ENCODE results near the gene PRKAG2.
A peak's percentile ranks its signal among the peaks of the same experiment; 100 is the strongest.

The PRKAG2 gene

GRCh38 chr7:151756076-151756731 lies 120.7 kb downstream of the PRKAG2 start:
- Histone ChIP-seq H2AFZ (ENCODE audit: low read length) (peak overlapping the region; percentile 48; the same call in 1 of the 2 replicates), H3K79me2 (ENCODE audit: insufficient read depth, low read length) (no peaks in the 10 kb centered on the region), H3K4me3 (ENCODE audit: low read length, poor library complexity, severe bottlenecking) (peak overlapping the region; percentile 22), H3K9me2 (replicated peaks; ENCODE audit: low read depth, low read length) (no peaks in the 10 kb centered on the region), H3K9ac (ENCODE audit: low read depth, low read length, poor library complexity, severe bottlenecking) (no peak overlapping the region), H3K27me3 (ENCODE audit: insufficient read depth, low read length, poor library complexity, severe bottlenecking) (no peaks in the 10 kb centered on the region), H4K20me1 (ENCODE audit: insufficient read depth, low read length, poor library complexity, severe bottlenecking) (no peaks in the 10 kb centered on the region), H3K4me1 (ENCODE audit: insufficient read depth, low read length, poor library complexity, severe bottlenecking) (peaks cover 19% of the 10 kb centered on the region), H3K4me2 (ENCODE audit: low read depth, low read length, poor library complexity, severe bottlenecking) (peak overlapping the region; percentile 41), H3K9me3 (ENCODE audit: insufficient read depth, low read depth, low read length) (no peaks in the 10 kb centered on the region), H3K36me3 (ENCODE audit: insufficient read depth, low read length) (no peaks in the 10 kb centered on the region), H3F3A (ENCODE audit: low read depth) (no peaks in the 10 kb centered on the region)
- TF ChIP-seq EZH2phosphoT487 (IDR thresholded peaks at IDR 0.05; ENCODE audit: borderline replicate concordance) (no peak), CTCF (conservative IDR thresholded peaks at IDR 0.05; ENCODE audit: low read length) (no peak)

- H3K9ac ChIP-seq (ENCODE audit: low read depth, low read length, poor library complexity, severe bottlenecking), result no peak overlapping the region
- H3K4me1 ChIP-seq (ENCODE audit: insufficient read depth, low read length, poor library complexity, severe bottlenecking), result peaks cover 19% of the 10 kb centered on the region
- no peaks in the 10 kb centered on the region for H4K20me1 ChIP-seq (ENCODE audit: insufficient read depth, low read length, poor library complexity, severe bottlenecking)
- no peaks in the 10 kb centered on the region for H3K79me2 ChIP-seq (ENCODE audit: insufficient read depth, low read length)
- no peak for TF ChIP-seq CTCF (conservative IDR thresholded peaks at IDR 0.05; ENCODE audit: low read length)
- TF ChIP-seq EZH2phosphoT487 (IDR thresholded peaks at IDR 0.05; ENCODE audit: borderline replicate concordance), result no peak
- no peak overlapping the region for H3K4me3 ChIP-seq (ENCODE audit: low read length, poor library complexity, severe bottlenecking)
- H3K9me3 ChIP-seq (ENCODE audit: insufficient read depth, low read depth, low read length), result no peaks in the 10 kb centered on the region
- H3F3A ChIP-seq (ENCODE audit: low read depth), result no peaks in the 10 kb centered on the region
- no peak overlapping the region; the same call in 1 of the 2 replicates for H2AFZ ChIP-seq (ENCODE audit: low read length)
- no peaks in the 10 kb centered on the region for H3K9me2 ChIP-seq (replicated peaks; ENCODE audit: low read depth, low read length)
- peak overlapping the region; percentile 41 for H3K4me2 ChIP-seq (ENCODE audit: low read depth, low read length, poor library complexity, severe bottlenecking)
- no peaks in the 10 kb centered on the region for H3K36me3 ChIP-seq (ENCODE audit: insufficient read depth, low read length)
- H3K27me3 ChIP-seq (ENCODE audit: insufficient read depth, low read length, poor library complexity, severe bottlenecking), result no peaks in the 10 kb centered on the region
Measured at GRCh38 chr7:151755131-151755801, 121.6 kb downstream of the PRKAG2 start.

- no peaks in the 10 kb centered on the region for H3K79me2 ChIP-seq (ENCODE audit: insufficient read depth, low read length)
- H3K4me2 ChIP-seq (ENCODE audit: low read depth, low read length, poor library complexity, severe bottlenecking), result no peak overlapping the region
- H3K9ac ChIP-seq (ENCODE audit: low read depth, low read length, poor library complexity, severe bottlenecking), result no peak overlapping the region
- no peaks in the 10 kb centered on the region for H3K9me3 ChIP-seq (ENCODE audit: insufficient read depth, low read depth, low read length)
- no peaks in the 10 kb centered on the region for H3K9me2 ChIP-seq (replicated peaks; ENCODE audit: low read depth, low read length)
- no peaks in the 10 kb centered on the region for H4K20me1 ChIP-seq (ENCODE audit: insufficient read depth, low read length, poor library complexity, severe bottlenecking)
- H3K27me3 ChIP-seq (ENCODE audit: insufficient read depth, low read length, poor library complexity, severe bottlenecking), result no peaks in the 10 kb centered on the region
- no peaks in the 10 kb centered on the region for H3F3A ChIP-seq (ENCODE audit: low read depth)
- TF ChIP-seq EZH2phosphoT487 (IDR thresholded peaks at IDR 0.05; ENCODE audit: borderline replicate concordance), result no peak
- no peak for TF ChIP-seq CTCF (conservative IDR thresholded peaks at IDR 0.05; ENCODE audit: low read length)
- H3K4me3 ChIP-seq (ENCODE audit: low read length, poor library complexity, severe bottlenecking), result no peak overlapping the region
- H3K4me1 ChIP-seq (ENCODE audit: insufficient read depth, low read length, poor library complexity, severe bottlenecking), result peaks cover 19% of the 10 kb centered on the region
- no peaks in the 10 kb centered on the region for H3K36me3 ChIP-seq (ENCODE audit: insufficient read depth, low read length)
- H2AFZ ChIP-seq (ENCODE audit: low read length), result no peak overlapping the region
Measured at GRCh38 chr7:151754688-151755130, 122.2 kb downstream of the PRKAG2 start.
